Measurements from ENCODE around the gene GPR101.
"Not testable (repeated sequence)": the region's sequence is repeated elsewhere in the genome, so short reads cannot be mapped to it uniquely, and the experiment has no call there.

- not testable (repeated sequence) for TF ChIP-seq CTCF, POLR2A, POLR2AphosphoS5, EP300 (IDR thresholded peaks at IDR 0.05)
These were observed 33.6 kb downstream of the GPR101 start for GRCh38 chrX:137000236-137000635.

Measured in upper lobe of left lung (tissue), 4 donors.